Stimulated activated CD8-positive, alpha-beta memory T cell treated with anti-CD3 and anti-CD28 coated beads, Interleukin-7, amount 100 ng/mL, for 48 hours (primary cell): ENCODE results near the gene EML2.
A peak's percentile ranks its signal among the peaks of the same experiment; 100 is the strongest.
"Not testable (repeated sequence)": the region's sequence is repeated elsewhere in the genome, so short reads cannot be mapped to it uniquely, and the experiment has no call there.

ENCODE experiments used
- DNase-seq, 2 donors: peaks; one replicate each; pipeline ENCODE4 v3.0.0-alpha.2; 2020; ENCODE audit warnings: low read depth in 1 of 2; ENCODE audit errors: extremely low read depth in 1 of 2

EML2 gene

GRCh38 chr19:45655073-45655472 lies 15.9 kb upstream of the EML2 start:
- no peak for DNase-seq

- no peak for DNase-seq
Observed at GRCh38 chr19:45653634-45654033, 14.4 kb upstream of the EML2 start.

- DNase-seq, result no peak
Observed at GRCh38 chr19:45650722-45651121, 11.5 kb upstream of the EML2 start.

DNA sequence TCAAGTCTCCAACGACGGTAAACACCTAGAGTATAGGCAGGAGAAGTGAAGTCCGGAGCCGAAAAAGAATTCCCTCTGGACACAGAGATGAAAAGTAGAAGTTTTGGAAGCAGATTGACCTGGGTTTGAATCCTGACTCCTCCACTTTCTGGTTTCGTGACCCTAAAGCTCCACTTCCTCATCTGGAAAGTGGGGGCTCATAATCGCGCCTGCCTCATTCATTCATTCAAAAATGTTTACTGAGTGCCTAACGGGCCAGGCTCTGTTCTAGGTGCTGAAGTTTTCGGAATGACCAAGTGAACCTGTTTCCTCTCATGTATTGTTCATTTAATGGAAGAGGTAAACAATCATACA lies 7.1 kb upstream of the EML2 start:
- no peak for DNase-seq

DNA sequence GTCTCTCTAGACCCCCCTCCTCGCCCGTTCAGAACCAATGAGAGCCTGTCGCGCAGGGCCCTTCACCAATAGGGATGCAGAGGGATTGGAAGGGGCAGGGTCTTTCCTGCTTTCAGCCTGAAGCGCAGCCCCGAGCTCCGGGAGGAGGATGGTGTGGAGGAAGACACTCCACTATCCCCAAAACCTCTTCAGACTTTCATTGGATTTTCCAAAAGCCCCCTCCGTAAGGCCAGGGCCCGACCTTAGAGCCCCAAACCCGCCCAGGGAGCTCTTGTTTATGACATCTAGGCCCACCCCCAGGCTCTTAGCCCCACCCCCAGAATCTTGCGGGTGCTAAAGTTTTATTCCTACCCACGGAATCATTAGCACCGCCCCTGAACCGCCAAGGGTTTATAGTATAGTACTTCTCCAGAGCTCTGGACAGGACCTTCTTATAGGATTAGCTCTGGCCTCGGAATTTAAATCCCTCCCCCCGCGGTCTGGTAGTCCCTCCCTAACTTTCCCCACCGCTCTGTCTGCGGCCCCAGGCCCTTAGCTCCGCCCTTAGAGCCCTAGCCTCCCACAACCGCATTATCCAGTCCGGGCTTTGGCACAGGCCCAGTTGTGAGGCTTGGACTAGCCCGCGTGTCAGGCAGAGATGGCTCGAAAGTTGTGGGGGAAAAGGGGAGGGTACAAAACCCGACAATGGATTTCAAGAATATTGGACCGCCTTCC lies 6.6 kb upstream of the EML2 start:
- peak; percentile 60 to 80 for DNase-seq

GRCh38 chr19:45645068-45645630 lies 6.0 kb upstream of the EML2 start:
- DNase-seq, result no peak

- no peak for DNase-seq
Observed at GRCh38 chr19:45643927-45644771, 5.0 kb upstream of the EML2 start.

- DNase-seq, result peak; percentile 87 to 93
Observed at GRCh38 chr19:45643024-45643926, 4.1 kb upstream of the EML2 start.

DNA sequence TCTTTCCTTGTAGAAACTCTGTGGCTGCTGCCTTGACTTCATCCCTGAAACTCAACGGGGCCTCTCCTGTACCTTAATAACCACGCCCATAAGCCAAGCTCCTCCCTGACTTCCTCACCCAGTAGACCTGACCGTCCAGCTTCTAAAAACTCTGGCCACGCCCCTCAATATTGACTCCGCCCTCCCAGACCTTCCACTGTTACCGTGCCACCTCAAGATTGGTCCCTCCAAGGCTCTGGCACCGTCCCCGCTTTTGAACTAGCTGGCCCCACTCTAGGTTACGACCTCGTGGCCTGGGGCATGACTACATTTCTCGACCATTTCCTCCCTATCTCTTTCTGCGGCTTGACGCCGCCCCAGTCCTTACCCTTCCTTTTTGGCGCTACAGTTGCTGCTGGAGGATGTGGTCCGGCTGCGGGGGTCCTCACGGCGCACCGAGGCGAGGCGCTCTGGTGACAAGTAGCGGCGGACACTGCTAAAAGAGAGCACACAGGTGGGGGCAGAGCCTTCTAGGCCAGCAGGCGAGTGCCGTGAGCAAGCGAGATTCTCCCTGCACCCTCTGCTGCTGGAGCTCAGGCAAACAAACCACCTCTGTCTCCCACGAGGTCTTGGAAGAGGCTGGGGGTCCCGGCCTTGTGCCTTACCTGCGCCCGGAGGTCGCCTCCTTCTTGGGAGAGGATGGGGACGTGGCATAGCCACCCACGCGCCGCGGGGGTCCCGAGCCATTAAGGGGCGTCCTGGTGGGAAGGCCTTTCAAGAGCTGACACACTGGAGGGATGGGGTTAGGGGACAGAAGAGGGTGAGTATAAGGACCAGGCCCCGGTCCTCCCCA lies 2.3 kb upstream of the EML2 start:
- DNase-seq, result peak; percentile 75 to 92

DNA sequence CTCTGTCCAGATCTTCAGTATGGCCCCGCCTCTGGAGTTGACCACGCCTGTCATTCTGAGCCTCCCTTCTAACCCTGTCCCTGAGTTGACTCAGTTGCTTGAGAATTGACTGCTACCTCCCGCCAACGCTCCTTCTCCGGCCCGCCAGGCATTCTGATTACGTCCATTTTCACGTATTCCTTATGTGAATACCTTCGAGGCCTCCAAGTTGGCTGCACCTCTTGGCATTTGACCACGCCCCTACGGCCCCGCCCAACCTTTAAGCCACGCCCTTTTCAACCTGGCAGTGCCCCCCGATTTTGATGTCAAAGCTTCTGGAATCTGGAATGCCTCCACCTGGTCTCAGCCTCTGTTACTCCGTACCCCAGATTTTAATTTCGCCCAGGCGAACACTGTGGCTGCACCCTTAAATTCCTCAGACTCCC lies 1.7 kb upstream of the EML2 start:
- peak; percentile 34 to 47 for DNase-seq

GRCh38 chr19:45637890-45638667 lies 1.1 kb downstream of the EML2 start:
- no peak for DNase-seq

DNA sequence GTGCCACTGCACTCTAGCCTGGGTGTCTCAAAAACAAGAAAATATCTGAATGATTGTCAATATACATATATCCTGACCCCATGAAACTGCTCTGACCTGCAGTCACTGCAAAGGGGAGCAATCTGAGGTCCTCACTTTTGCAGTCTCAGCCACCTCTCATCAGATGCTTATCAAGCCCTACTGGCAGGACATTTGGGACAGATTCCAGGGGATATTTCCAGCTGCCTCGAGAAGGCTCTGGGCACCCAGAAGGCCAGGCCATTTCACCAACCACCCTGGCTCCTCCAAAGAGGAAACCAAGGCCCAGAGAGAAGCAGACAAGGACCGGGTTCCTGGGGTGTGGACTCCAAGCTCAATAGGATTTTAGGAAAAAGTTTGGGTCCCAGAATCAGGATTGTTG lies 2.3 kb downstream of the EML2 start:
- no peak for DNase-seq

DNA sequence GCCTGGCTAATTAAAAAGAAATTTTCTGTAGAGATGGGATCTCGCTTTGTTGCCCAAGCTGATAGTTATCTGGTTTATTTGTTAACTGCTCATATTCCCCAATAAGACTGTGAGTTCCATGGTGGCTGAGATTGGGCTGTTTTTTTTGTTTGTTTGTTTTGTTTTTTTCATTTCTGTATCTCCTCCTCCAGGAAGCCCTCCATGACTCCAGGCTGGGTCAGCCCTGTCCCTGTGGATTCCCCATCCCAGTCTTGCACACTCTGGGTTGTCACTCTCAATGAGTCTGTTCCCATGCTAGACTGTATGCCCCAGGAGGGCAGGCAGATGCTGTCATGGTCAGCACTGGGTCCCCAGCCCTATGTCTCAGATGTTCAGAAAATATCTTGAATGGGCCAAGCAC lies 2.9 kb downstream of the EML2 start:
- DNase-seq, result no peak

DNA sequence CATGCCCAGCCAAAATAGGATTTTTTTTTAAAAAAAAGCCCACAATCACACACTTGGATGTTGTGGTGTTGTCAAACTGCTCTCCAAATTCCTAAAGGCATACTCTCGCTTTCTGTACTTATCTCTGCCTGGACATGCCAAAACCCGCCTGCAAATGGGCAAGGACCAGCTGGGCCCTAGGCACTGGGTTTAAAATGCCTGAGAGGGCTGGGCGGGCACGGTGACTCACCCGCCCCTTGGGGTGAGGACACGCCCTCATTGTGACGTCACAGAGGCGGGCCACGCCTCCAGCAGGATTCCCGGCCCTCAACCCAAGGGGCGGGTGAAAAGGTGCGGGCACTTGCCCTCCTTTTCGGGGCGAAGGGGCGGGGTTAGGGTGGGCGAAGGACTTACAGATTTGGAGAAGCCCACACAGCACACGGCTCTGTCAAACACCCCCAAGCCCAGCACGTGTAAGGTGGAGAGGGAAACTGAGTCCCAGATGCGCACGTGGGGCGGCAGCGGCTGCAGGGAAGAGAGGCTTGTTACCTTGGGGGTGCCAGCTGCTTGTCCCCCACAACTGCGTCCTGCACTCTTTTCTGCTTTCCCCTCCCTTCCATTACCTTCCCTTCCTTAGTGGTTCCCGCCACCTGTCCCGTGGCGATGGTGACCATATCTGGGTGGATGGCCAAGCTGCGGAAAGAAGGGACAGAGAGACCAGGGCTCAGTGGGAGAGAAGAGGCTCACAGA lies 6.6 kb downstream of the EML2 start:
- DNase-seq, result peak; percentile 16 to 34

DNA sequence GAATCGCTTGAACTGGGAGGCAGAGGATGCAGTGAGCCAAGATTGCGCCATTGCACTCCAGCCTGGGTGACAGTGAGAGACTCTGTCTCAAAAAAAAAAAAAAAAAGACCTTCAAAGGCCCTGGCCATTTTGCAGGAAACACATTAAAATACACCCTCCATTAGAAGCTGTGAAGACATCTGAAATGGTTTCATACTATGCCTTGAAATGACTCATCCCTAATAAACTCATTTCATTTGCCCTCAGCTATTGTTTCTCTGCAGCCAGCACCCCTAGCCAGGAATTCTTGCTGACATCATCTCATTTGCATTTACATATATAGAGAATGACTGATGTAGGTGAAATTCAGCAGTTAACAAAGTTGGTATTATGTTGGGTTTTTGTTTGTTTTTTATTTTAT lies 8.7 kb downstream of the EML2 start:
- DNase-seq, result no peak

DNA sequence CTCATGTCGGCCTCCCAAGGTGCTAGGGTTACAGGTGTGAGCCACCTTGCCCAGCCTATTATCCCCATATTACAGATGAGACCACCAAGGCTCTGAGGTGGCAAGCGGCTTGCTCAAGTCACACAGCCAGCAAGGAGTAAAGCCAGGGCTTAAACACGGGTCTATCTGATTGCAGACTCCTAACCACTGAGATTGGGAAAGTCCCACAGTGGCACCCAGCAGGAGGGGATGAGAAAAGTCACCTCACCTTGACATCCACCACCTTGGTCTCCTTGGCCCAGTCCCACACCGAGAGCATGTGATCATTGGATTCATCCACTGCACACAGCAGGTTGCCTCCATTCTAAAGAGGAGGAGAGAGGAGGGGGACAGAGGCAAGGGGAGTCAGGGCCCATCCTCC lies 9.5 kb downstream of the EML2 start:
- no peak for DNase-seq

GRCh38 chr19:45628219-45628618 lies 11.0 kb downstream of the EML2 start:
- DNase-seq, result not testable (repeated sequence)

- DNase-seq, result no peak
Observed at GRCh38 chr19:45623984-45624383, 15.2 kb downstream of the EML2 start.
